Effector CD4-positive, alpha-beta T cell (primary cell): ENCODE results near the gene CD93. TPM values are rescaled to one million over a fixed set of nuclear protein-coding genes. Genes with fewer than 3 reads are reported as not detected.

Experiments
- DNase-seq: peaks from one replicate; pipeline ENCODE4 v3.0.0-alpha.2; 2020
- total RNA-seq: gene quantifications from one replicate; lab custom pipeline; 2026; lab: John Stamatoyannopoulos, UW

The CD93 gene, protein sequence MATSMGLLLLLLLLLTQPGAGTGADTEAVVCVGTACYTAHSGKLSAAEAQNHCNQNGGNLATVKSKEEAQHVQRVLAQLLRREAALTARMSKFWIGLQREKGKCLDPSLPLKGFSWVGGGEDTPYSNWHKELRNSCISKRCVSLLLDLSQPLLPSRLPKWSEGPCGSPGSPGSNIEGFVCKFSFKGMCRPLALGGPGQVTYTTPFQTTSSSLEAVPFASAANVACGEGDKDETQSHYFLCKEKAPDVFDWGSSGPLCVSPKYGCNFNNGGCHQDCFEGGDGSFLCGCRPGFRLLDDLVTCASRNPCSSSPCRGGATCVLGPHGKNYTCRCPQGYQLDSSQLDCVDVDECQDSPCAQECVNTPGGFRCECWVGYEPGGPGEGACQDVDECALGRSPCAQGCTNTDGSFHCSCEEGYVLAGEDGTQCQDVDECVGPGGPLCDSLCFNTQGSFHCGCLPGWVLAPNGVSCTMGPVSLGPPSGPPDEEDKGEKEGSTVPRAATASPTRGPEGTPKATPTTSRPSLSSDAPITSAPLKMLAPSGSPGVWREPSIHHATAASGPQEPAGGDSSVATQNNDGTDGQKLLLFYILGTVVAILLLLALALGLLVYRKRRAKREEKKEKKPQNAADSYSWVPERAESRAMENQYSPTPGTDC
- not detected for total RNA-seq

DNA sequence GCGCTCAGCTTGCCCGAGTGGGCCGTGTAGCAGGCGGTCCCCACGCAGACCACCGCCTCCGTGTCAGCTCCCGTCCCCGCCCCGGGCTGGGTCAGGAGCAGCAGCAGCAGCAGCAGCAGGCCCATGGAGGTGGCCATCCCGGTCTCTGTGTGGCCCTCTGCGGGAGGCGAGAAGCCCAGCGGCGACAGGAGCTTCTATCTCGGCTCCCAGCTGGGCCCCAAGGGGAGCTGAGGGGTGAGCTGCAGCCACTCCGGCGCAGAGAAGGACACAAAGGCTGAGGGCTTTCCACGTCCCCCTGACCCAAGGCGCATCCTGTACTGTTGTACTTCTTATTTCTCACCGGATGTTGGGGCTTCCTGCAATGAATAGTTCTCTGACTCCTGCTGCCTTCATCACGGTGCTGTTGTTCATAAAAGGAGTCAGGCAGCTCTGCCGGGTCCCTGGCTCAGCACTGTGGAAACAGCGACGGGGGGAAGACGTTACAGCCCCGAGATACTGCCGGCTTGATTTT lies at the start of gene CD93:
CD93 (minus strand) TSS at position 269 of the 511 bp plus-strand sequence; CDS start at position 137, 132 bp downstream.
- DNase-seq, result no peak

DNA sequence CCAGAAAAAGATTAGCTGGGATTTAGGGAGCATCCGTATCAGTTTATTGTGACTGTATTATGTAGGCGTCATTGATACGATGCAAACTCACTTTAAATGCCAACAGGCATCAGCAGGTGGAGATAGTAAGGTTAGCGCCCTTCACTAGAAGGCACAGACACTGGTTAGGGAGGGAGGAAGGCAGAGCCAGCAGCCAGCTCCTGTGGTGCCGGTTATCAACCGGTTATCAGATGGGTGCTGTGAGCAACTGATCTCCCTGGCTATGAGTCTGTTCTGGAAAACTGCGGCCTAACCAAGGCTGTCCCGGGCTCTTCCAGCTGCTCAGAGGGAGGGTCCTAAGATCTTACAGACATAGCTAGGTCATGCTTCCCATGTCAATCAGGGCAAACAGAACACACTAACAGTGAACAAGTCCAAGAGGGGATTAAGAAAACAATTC lies 47.5 kb upstream of the CD93 start:
- no peak for DNase-seq

DNA sequence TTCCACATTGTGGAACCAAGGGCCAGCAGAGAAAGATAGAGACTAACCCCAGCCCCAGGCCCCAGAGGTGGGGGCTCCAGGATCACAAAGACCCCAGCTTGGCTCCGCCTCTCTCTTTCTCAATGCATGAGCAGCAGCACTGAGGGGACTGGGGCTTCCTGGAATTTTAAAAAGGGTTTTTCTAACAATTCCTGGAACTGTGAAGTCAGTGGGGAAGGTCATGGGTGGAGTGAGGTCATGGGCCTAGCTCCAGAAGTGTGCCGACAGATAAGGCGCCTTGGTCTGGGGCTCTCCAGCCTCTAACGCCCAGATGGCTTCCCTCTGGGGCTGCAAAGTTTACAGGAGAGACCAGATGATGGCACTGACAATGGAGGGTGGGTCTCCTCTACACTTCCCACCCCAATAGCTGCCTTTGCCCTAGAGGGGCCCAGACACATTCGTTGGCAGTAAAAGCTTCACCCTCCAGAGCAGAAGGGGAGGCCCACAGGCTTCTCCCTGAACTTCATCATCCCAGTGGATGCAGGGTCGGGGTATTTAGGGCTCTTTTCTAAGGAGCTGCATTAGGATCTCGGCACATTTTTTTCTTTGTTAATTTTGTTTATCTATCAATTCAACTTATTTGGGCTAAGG lies 46.9 kb upstream of the CD93 start:
- no peak for DNase-seq

DNA sequence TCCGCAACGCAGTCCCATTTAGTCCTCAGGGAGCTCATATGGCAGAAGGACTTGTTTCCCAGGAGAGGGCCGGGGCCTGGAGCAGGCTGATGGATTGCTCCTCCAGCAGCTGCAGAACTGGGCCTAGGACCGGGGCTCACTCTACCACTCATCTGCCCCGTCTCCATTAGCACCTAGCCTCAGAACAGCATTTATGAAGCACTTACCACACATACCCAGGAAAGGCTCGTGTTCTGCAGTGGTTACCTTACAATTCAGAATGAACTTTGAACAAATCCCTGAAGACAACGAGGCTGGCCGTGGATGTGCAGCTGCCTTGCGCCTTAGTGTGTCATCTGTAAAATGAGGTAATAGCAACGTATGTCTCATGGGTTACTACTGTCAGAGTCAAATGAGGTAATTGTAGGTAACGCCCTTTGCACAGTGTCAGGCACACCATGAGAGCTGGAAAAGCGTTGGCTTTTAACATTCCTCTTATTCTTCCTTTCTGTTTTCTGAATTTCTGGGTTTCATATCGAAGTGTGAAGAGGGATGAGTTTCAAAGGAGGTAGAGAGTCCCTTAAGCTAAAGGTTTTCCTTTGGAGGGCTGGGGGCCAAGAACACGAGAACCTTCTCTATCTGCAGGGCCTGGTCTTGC lies 46.3 kb upstream of the CD93 start:
- DNase-seq, result no peak

DNA sequence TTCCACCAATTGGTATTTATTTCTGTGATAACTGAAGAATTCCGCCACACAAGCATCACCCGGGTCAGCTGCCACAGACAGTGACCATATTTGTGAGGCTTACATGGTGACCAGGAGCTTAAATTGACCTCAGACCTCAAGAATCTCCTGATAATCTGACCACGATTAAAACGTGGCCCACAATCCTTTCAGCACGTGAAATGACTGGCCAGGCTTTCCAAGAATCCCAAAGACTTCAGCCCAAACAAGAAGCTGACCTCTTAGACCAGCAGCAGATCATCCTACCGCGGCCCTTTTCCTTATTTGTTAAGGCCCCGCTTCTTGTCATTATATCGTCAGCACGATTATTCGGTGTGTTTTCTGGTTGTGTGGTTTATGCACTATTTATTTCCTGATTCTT lies 45.6 kb upstream of the CD93 start:
- no peak for DNase-seq

DNA sequence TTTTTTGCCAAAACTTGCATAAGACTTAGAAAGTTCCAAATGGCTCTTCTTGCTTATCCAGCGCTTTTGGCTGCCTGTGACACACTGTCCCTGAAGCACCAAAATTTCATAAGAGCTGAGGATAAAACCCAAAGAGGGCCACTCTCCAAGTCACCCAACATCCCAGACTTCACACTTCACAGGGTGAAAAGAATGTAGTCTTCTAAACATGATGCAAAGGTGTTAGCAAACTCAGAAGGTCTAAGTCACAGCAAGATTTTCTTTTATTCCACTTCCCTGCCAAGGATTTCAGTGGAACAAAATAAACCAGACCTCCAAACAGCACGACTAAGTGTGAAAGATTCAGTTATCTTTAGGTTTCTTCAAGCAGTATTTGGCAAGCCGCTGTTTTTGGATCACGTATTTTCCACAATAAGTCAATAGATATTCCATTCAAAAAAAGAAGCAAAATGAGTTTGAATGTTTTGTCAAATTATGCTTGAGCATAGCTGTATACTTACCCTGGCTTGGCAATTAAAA lies 44.6 kb upstream of the CD93 start:
- no peak for DNase-seq

DNA sequence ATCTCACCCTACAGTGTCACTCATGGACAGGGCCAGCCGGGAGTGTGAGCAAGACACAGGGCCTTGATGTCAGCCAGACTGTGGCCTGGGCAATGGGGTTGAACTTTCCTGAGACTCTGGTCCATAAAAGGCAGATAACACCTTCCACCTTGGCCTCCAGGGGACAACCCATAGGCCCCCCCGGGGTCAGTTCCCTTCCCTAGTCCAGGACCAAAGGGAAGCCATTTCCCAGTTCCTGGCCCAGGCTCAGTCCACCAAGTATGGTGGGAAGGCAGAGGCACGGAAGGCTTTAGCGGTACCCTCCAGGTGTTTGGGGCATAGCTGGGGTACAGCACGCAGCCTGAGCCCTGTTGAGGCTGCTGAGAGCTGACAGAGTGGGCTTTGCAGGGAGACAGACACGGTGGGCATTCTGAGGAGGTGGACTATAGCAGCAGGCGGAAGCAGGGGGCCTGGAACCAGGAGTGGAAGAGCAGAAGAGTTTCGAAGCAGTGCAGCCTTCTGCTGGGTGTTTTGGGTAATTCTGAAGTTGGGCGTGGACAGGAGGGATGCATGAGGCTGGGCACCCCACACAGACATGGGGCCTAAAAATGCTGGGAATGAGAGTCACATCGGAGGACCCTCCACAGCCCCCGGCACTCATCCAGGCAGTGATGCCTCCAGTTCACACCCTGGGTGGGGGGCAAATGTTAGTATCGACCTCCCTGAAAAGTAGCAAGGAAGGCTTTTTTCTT lies 43.9 kb upstream of the CD93 start:
- DNase-seq, result no peak

DNA sequence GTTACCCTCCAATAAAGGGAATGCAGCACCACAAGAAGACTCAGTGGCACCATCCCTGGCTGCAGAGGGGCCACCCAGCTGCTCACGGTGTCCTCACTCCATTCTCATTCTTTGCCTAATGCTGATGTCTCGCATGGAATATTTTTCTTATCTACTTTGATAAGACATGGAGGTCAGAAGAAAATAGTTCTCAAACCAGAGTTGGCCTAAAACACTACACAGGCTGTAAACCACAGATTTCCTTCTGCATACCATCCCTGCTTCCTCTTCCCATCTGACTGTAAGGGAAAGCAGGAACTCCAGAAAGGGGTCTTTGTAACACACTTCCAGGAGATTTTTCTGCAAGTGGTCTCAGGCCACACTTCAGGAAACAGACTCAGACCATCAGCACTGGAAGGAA lies 43.1 kb upstream of the CD93 start:
- no peak for DNase-seq

DNA sequence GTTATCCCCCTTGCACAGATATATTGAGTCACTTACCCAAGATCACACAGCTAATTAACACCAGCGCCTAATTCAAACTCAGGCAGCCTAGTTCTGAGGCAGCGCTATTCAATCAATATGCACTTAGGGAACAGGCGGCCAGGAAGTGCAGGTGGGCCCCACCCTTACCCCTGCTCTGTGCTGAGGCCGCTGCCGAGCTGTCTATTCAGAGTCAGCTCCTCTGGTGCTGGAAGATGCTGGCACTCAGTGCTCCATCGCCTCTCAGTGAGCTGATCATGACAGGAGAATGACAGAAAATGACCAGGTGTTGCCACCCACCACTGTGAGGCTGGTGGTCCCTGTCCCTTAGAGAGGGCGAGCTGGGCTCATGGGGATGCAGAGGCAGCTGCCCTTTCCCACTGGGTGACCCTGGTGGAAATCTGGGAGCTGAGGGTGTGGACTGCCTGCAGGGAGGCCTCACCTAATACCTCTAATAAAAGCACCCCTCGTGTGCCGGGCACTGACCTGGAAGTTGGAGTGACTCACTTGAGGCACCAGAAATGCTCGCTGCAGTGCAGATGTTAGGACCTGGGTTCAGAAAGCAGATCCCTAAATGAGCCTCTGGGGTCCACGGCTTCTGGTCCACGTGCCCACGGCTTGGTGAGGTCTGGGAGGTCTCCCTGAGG lies 42.5 kb upstream of the CD93 start:
- no peak for DNase-seq

DNA sequence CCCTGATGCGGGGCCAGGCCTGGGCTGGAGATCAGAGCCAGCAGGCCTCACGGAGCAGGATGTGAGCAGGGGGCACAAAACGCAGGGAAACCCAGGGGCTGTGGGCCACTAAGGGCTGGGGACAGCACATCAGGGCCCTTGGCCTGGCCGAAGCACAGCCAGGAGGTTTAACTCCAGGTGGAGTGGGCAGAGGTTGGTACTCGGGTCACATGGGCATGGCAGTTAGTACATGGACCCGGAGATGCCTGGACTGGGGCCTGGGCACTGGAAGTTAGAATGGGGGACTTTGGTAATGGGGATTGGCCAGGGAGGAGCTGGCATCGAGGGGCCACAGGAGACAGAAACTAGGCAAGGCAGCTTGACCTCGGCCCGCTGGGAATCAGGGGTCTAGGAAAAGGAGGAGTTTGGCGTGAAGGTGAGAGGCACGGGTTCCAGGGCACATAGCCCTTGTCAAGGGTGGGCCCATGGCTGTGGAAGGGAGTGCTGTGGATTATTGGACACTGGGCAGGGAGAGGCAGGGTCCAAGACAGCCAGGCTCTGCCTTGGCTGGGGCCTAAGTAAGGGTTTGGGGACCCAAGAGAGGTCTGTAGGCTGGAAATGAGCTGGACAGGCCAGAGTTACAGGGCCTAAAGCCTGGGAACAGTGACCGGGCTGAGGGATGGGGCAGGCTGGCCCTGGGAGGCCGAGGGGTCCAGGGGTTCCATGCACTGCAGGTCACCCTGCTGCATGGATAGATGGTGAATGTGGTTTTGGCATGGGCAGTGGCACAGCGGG lies 41.6 kb upstream of the CD93 start:
- no peak for DNase-seq

DNA sequence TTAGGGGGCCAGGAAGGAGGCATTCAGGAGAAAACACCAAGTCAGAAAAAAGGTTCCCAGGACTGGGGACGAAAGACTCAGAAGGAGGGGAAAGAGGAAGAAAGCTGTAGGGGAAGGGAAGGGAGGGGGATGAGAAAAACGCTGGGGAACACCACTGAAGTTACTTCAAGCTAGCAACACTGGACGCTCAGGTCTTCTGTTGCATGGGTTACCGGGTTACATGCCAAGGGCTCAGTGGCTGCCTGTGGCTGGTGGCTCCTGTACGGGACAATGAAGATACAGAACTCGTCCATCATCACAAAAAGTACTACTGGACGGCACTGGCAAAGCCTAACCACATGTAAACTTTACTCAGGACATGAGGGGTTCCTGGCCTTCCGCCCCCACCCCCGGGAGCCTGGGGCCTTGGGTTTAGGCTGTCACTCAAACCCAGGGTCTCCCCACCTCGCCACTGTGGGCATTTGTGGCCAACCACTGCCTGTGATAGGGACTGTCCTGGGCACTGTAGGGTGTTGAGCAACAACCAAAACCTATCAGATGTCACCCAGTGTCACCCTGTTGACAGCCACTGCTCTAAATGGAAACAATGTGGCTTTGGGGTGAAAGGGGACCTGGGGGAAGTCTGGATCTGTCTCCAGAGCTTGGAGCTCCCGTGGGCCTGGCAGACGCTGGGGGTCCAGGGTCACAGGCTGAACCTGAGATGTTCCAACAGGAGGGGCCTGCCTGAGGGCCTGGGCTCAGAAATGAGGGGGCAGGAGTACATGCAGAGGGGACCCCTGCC lies 40.3 kb upstream of the CD93 start:
- no peak for DNase-seq

DNA sequence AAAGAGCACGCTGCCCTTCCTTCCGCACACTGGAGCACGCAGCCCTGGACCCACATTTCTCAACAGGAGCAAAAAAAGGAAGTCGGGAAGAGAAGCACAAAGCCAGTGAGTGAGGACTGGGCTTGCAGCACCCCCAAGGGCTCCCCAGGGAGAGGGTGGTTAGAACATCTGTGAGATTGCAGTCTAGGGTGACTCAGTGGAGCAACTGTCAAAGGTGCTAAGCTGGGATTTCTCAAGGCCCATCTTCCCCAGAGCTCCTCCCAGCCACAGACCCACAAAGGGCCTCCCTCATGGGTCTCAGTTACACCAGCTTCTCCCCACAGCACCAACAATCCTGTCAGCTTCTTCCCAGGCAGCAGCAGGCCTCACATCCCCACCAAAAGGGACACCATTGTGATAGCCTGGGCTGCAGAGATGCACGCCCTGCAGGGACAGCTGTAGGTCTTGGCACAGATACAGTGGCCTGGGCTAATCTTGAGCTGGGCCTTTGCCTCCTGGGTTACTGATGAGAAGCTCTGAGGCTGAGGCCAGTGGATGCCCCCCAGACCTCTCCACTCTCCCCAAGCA lies 39.6 kb upstream of the CD93 start:
- no peak for DNase-seq

DNA sequence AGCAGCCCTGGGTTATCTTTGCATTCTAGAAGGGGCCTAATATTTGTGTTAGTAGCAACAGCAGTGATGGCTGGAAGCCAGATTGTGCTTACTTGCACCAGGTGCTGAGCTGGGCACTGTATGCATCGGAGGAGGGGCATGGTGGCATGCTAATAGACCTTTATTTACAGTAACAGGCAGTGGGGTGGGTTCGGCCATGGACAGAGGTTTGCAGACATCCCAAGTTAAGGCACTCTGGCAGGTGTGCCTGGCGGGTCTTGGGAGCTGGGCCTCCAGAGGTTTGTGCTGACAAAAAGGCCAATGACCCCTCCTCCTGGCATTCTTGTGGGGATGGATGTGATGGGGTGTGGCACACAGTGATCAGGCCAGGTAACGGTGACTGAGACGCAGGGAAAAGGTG lies 39.0 kb upstream of the CD93 start:
- no peak for DNase-seq

DNA sequence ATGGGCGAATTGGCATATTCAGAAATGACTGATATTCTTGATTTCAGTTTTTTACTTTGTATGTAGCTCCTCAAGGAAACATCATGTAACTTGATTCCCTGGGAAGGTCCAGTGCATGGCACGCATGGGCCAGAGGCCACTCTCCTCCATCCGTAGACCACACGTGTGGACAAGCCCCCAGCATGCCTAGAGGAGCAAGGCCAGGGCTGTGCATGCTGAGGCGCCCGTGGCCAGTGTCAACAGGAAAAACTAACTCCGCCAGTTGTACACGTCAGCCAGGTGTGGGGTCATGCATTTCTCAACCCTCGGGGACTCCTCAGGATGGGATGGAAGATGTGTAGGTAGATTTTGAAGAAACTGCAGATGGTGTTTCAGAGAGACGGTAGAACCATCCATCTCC lies 37.8 kb upstream of the CD93 start:
- DNase-seq, result no peak

DNA sequence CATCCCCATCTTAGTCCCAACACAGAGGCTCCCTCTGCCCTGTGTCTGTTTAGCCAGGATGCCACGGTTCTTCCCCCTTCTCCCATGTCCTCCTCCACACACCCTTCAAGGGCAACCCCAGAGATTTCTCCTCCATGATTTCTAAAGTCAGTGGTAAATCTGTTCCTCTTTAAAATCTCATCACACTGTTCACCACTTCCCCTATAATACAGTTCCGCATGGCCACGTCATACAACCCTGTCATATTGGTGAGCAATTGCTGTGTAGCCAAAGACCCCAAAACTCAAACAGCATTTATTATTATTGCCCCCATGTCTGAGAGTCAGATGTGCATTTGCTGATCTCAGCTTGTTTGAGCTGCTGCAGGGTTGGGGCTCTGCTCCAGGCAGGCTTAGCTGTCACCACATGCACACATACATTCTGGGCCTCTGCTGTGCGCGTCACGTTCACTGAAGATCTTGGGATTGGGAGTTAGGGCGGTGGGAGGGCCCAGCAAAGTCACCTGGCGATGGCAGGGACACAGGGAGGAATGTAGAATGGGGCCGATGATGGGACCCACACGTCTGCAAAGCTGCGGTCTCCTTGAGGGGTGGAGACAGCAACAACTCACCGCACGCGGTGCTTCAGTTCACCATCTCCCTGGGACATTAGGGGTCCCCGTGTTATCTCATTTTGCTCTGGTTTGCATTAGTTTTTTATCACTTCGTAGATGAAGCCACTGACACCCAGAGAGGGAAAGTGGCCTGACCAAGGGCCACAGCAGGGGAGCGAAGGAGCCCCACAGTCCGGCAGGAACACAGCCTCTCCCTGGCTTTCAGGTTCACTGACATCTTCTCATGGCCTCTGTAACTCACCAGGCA lies 36.9 kb upstream of the CD93 start:
- DNase-seq, result no peak

DNA sequence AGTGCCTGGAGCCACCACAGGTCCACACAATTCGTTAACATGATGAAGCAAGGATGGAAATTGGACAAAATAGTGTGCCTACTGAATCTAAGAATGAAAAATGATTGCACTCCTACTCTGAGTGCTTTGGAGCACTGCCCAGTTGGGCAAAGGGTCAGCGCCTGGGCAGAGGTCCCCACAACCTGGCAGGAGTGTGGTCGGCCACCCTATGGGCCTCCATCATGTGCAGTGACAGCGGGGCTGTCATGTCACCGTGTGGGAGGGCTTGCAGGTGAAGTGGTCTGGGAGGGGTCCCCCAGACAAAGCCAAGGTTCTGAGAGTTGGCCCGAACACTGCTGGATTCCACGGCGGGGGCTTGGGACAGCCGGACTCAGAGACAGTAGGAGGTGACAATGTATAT lies 36.2 kb upstream of the CD93 start:
- no peak for DNase-seq

DNA sequence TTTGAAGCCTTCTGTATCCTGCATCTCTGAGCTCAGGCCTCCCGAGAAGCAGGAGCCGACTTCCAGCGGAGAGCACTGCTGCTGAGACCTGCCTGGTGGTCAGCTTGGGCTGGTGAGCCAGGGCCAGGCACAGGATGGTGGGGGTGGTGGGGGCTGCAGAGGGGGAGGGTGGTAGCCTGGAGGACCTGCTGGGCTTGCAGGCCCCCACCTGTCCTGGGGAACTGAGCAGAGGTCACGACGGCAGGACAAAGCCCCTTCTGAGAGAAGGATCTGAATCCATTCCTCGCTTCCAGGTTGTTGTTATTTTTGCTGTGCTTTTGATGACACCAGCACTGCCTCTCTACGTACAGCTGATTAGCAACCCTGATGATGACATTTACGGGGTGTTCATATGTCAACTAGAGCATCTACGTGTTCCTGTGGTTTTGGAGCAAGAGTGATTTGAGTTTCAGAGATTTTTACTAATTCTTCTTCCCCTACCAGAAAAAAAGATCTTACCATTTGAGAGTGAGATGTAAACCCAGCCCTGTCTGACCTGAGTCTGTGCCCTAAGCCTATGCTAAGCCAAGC lies 35.7 kb upstream of the CD93 start:
- DNase-seq, result no peak
